GM18517 (cell line): ENCODE measurements around the gene SIGLEC9.

ENCODE experiments used
- ATAC-seq: cut with Tn5 transposase; IDR thresholded peaks from one replicate; pipeline ENCODE4 v1.9.1; 2021; ENCODE audit warnings: mild to moderate bottlenecking, moderate library complexity; ENCODE audit not compliant: unreplicated experiment

The SIGLEC9 gene

GRCh38 chr19:51173681-51174080, 49.0 kb downstream of the SIGLEC9 start:
- no peak for ATAC-seq

GRCh38 chr19:51179256-51179655, 54.5 kb downstream of the SIGLEC9 start:
- no peak for ATAC-seq
